CD4-positive, alpha-beta T cell treated with Interleukin-6 at 100 ng/mL for 8 hours (primary cell): ENCODE data around the gene DOCK11.
"Not testable (repeated sequence)": the region's sequence is repeated elsewhere in the genome, so short reads cannot be mapped to it uniquely, and the experiment has no call there.

Experiments used
- DNase-seq: peaks from one replicate; pipeline ENCODE4 v3.0.0-alpha.2; 2020; ENCODE audit warnings: mixed read lengths, low spot score

The DOCK11 gene

DNA sequence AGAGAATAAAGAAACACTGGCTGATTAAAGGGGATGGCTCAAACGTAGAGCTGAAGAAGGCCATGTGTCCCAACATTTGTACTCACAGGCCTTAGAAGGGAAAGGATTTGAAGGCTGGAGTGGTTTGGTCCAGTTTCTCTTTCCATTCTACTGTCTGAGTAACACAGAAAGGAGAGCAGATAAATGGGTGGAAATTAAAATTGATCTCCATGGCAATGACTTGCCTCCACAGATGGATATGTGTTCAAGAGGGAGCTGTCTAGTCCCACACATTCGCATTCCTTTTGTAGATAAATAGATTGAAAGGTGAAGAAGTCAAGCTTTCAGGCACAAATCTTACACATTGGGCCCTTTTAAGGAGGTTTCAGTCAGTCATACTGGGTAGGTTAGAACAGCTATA, 74.6 kb downstream of the DOCK11 start:
- no peak for DNase-seq

DNA sequence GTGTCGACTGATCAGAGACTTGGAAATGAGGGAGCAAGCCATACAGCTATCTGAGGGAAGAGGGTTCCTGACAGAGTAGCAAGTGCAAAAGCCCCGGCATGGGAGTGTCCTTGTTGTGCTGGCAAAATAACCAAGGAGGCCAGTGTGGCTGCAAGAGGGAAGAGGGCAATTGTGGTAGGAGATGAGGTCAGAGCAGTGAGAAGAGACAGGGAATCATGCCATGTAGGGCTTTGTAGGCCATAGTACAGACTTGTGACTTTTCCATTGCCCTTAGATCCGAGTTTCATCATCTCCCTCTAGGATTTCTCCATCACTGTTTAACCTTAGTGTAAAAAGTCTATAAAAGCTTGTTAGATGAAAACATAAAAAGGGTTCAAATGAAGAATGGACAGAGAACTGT, 76.2 kb downstream of the DOCK11 start:
- no peak for DNase-seq

DNA sequence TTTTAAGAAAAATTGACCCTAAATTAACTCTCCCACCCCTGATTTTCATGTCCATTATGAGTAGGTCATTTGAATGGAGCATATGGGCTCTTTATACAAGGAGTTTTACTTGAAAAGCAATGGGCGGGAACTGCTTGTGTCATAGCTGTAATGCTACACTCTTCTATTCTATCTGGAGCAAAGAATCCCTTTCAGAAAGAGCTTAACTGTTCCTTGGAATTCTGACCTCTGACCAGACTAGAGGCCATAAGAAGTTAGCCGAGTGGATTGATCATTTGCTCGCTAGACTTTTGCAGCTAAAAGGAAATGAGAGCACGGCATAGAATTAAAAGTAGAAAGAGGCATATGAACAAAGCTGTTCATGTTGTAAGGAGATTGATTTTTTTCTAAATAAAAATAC, 79.1 kb downstream of the DOCK11 start:
- no peak for DNase-seq

DNA sequence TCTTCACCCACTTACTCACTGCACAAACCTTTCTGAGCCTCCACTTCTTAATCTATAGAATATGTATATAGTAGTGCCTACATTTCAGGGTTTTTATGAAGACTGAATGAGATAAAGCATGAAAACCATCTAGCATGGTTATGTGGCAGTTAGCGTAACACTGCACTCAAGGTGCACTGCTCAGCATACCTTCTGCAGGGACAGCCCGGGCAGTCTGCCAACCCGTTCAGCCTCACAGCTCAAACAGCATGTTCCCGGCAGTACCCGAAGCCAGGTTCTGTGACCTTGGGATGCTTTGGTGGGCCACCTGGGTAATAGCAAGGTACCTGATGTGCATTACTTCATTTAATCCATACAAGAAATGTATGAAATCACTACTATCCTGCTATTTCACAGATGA, 81.4 kb downstream of the DOCK11 start:
- no peak for DNase-seq

DNA sequence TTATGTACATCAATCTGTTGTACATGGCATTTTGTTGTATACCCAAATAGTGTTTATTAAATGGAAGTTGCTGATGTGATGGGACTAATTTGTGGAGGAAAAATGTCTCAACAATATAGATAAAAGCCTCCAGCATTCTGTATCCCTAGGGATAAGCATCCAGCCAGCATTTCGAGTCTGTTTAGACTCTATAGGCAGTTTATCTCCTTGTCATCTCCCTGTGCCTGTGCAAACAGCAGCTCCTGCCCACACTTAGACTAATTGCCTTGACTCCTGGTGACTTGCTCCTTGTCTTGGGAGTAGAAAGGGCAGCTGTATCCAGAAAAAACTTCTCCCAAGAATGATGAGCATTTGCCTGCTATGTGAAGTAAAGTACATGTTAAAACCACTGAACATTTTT, 83.8 kb downstream of the DOCK11 start:
- no peak for DNase-seq

DNA sequence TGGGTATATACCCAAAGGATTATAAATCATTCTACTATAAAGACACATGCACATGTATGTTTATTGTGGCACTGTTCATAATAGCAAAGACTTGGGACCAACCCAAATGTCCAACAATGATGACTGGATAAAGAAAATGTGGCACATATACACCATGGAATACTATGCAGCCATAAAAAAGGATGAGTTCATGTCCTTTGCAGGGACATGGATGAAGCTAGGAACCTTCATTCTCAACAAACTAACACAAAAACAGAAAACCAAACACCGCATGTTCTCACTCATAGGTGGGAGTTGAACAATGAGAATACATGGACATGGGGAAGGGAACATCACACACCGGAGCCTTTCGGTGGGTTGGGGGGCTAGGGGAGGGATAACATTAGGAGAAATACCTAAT, 87.3 kb downstream of the DOCK11 start:
- DNase-seq: not testable (repeated sequence)

DNA sequence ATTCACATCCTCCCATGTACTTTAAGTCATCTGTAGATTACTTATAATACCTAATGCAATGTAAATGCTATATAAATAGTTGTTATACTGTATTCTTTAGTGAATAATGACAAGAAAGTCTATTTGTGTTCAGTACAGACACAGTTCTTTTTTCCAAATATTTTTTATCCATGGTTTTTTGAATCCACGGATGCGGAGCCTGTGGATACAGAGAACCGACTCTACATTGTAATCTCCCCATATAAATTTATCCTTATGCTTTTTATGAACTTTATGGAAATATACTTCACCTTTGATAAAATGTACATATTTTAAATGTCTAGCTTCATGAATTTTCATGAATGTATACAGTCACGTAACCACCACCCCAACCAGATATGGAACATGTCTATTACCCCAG, 88.2 kb downstream of the DOCK11 start:
- DNase-seq: no peak

DNA sequence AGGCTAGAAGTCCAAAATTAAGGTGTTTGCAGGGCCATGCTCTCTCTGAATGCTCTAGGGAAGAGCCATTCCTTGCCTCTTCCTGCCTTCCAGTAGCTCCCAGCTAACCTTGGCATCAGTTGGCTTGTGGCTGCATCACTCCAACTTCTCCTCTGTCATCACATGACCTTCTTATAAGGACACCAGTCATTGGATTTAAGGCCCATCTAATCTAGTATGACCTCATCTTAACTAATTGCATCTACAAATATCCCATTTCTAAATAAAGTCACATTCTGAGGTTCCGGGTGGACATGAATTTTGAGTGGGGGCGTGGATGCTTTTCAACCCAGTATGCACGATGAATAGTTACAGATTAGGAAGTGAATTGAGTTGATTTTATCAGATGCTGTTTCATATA, 89.7 kb downstream of the DOCK11 start:
- no peak for DNase-seq

DNA sequence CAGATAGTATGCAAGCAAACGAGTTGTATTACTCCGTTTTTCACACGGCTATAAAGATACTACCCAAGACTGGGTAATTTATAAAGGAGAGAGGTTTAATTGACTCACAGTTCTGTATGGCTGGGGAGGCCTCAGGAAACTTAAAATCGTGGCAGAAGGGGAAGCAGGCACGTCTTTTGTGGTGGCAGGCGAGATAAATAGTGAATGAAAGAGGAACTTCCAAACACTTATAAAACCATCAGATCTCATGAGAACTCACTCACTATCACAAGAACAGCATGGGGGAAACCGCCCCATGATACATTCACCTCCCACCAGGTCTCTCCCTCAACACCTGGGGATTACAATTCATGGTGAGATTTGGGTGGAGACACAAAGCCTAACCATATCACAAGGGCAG, 90.6 kb downstream of the DOCK11 start:
- DNase-seq: not testable (repeated sequence)

DNA sequence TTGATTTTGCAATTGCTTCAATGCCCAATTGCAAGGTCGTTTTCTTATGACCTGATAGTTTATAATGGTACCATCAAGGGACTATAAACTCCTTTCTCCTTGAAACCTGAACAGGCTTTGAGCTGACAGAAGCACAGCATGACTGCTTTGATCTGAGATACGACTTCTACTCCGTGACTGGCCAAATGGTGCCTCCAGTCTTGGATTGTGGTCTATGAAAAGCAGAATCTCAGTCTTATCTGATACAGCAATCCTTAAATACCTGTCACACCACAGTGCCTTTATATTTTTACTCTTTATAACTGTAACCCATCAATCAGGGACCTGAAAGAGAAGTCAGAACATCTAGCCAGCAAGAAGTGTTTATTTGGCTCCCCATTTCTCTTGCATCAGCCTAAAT, 93.1 kb downstream of the DOCK11 start:
- no peak for DNase-seq

DNA sequence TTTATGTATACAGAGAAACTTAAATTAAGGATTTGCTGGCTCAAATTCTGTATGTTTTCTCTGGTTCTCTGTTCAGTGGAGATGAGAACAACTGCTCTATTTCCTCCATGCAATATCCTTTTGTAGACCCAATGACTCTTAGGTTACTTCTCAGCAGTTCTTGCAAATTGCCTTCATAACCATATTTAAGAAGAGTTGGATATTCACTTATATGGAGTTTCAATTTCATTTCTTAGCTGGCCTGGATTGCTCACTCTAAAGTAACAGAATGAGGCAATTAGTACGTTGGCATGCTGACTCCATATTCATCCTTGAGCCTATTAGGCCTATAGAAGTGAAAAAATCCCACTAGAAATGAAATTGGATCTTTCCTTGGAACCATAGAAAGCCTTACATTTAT, 93.6 kb downstream of the DOCK11 start:
- DNase-seq: no peak

DNA sequence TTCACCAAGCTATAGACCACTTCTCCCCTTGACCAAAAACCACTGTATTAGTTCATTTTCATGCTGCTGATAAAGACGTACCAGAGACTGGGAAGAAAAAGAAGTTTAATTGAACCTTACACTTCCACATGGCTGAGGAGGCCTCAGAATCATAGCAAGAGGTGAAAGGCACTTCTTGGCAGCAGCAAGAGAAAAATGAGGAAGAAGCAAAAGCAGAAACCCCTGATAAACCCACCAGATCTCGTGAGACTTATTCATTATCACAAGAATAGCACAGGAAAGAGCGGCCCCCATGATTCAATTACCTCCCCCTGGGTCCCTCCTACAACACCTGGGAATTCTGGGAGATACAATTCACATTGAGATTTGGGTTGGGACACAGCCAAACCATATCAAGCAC, 97.8 kb downstream of the DOCK11 start:
- no peak for DNase-seq

DNA sequence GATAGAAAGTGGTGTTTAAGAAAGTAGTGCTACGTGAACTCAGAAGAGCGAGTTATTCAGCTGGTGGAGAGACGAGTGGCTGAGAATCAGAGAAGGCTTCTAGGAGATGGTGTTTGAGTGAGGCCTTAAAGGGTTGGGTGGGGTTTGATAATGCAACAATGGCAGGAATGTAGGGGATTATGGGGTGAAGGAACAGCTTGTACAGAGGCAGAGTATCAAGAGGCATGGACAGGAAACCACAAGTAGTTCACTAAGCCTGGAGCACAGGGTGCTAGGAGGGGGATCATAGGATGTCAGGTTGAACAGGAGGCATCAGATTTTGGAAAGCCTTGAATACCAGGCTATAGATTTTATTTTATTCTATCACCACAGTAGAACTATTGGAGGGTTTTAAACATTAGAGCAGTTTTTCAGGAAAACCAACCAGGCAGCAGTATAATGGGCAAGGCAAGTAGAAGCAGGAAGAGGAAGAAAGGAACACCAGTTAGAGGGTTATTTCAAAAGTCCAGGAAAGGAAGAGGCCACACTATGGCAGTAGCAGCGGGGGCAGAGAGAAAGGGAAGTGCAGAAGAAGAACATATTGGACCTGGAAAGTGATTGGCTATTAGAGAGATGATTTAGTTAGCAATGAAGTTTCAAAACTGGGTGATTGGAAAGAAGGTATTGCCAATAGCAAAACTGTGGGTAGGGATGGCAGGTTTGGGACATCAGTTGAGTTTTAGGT, 99.2 kb downstream of the DOCK11 start:
- DNase-seq: no peak

DNA sequence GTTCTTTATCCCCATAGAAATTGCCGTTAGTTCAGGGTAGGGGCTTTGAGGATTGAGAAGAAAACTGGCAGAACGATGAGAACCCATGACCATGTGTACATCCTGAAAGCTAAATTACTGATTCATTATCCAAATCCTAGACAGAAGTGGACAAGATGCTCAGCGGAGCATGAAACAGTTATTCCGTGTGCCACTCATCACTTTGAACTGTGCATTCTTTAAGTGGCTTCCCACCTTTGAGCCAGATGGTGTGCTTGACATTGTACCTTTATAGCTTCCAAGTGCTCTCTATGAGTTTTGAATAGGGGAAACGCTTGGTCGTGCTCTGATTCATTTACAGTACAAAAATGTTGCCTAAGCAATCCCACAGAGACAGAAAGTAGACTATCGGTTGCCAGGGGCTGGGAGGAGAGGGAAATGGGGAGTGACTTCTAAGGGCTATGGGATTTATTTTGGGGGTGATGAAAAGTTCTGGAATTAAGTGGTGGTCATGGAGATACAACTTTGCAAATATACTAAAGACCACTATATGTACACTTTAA, 100.0 kb downstream of the DOCK11 start:
- DNase-seq: no peak

DNA sequence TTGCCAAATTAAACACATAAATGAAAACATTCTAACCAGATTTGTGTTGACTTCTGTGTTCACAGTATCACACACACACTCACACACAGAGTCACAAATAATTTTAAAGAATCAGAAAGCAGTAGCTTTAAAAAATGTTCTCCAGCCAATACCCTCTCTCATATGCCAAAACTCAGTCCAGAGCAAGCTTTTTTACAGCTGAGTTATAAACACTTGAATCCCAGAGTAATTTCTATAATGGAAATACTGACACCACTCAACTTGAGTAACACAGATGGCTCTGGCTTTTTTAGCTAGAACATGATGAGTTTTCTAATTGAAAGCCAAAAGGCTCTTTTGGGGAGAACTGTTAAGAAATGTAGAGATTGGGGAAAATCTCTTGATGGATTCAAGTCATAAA, 100.8 kb downstream of the DOCK11 start:
- no peak for DNase-seq

DNA sequence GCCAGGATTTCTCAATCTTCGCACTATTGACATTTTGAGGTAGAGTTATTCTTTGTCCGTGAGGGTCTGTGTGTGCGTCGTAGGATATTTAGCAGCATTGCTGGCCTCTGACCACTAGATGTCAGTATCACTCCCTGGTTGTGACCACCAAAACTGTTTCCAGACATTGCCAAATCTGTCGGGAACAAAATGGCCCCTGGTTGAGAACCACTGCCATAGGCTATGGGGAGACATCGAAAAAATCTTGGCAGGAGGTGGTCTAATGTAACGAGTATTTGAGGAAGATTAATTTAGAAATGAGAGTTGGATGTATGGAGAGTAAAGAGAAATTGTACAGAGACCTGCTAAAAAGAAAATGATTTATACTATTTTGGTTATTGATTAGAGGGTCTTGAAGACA, 108.4 kb downstream of the DOCK11 start:
- peak; percentile 25 for DNase-seq

DNA sequence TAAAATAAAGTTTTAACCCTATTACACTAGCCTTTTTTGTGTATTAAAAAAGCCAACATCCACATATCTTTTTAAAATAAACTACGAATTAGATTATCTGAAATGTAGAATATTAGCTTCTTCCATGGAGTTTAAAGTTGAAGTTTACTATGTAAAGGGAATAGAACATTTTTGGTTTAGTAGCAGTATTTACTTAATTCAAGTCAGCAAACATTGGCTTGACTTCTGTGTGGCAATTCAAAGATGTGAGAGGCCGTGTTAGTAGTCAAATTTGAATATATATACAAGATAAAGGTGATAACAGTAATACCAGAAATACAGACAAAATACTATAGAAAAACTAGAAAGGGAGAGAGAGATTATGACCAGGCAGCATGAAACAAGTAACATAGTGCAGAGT, 116.7 kb downstream of the DOCK11 start:
- DNase-seq: no peak

DNA sequence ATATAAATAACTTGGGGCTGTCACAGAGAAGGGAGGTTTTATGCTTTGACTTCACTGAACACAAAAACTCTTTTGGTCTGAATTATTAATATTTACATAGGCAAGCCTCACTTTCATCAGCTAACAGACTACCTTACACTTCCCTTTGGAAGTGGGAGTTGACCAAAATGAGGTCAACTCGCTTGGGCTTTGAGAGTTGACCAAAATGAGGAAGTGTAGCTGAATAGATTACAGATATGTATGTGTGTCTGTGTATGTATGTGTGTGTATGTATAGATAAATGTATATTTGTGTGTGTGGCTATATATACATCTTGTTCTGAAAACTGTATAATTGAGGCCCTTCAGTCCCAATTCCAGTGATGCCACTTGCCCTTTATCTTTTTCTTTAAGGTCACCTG, 118.5 kb downstream of the DOCK11 start:
- no peak for DNase-seq

DNA sequence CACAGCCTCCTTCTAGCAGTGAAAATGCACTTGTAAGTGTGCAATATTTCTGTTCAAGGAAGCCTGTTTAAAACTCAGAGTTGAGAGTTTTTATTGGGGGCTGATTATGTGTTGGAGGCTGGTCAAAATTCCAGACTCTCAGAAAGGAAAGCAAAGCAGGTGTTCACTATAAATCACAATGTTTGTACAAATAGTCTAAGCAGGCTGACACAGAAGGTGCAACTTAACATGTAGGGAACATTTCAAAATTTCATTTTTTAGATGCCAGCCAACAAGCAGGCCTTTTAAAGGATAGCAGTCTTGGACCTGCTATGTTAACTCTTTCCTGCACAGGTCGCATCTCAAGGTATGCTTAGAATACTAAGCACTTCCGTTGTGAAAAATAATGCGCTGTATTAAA, 119.5 kb downstream of the DOCK11 start:
- DNase-seq: no peak

DNA sequence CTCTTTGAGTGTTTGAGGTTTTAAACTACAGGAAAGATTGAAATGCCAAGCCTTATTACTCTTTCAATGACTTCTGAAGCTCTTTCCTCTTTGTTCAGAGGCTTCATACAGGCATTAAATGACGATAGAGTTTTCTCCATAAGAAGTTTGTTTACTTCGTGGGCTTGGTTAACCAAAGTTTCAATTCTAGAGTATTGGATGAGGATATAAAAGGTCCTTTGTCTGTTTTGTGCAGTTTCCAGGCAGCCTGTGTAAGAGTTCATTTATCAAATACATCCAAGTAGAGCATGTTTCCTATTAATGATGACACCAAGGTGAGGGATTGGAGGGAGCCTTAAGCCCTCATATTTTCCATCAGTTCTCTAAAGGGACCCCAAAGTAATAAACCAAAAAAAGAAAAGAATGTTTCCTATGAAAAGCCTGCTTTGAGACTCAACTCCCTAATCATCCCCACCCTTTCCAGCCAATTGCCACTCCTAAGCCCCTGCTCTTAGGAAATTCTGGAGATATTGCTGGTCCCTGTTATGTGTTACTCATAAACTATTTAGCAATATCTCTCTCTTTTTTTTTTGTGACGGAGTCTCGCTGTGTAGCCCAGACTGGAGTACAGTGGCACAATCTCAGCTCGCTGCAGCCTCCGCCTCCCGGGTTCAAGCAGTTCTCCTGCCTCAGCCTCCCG, 125.6 kb downstream of the DOCK11 start:
- DNase-seq: no peak

DNA sequence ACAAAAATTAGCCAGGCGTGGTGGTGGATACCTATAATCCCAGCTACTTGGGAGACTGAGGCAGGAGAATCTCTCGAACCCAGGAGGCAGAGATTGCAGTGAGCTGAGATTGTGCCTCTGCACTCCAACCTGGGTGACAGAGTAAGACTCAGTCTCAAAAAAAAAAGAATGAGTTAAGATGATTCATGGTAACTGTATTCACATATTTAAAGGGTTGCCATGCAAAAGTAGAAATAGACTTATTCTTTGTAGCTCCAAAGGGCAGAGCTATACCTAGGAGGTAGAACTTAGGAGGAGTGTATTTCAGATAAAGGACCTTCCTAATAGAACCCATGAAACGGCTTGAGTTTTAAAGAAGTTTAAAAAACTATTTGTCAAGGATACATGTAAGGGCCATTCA, 127.4 kb downstream of the DOCK11 start:
- DNase-seq: no peak

DNA sequence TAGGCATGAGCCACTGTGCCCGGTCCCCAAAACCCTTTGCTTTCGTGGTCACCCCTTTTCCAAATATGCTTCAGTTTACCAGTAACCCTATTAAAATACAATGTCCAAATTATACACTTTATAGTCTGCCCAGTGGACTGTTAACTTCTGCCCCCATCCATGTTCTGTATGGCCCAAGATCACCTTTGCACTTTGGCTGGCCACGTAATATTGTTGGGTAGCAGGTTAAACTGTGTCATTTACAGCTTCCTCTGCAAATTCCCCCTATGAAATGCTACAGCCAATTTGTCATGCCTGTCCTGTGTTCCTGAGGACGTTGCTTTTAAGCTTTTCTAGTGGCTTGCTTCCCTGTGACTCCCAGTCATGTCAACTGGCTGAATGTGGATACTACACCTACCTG, 130.7 kb downstream of the DOCK11 start:
- DNase-seq: no peak

DNA sequence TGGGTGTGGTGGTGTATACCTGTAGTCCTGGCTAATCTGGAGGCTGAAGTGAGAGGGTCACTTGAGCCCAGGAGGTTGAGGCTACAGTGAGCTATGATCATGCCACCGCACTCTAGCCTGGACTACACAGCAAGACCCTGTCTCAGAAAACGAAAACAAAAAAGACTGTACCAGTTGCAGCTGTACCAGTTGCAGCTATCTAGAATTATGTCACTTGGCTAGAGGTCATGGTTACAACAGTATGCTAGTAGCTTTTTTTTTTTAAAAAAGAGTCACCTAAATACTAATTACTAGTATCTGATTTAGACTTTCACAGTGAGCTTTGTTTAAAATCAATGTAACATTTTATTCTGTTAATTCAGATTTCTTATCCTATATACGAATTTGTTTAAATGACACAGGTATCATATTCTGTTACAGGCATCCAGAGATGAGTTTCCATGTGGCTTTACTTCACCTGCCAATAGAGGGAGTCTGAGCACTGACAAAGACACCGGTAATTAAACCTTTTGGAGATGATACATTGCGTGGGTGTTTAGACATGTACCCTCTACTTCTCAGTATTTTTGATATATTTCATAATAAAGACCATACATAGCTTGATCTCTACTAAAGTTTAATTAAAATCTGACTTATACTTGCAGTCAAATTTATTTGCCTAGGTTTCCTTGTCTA, 131.6 kb downstream of the DOCK11 start:
- no peak for DNase-seq
